ENCODE results near the gene APEX1. TPM values are rescaled to one million over a fixed set of nuclear protein-coding genes. Genes with fewer than 3 reads are reported as not detected.
A peak's percentile ranks its signal among the peaks of the same experiment; 100 is the strongest.

The APEX1 gene
- 56.9 TPM for total RNA-seq

- DNase-seq, result peak; percentile 96
Measured at GRCh38 chr14:20454516-20455354, at the start of gene APEX1, which contains the start of gene OSGEP. TSS of gene APEX1 (plus strand) at chr14:20455226. CDS start at chr14:20455646, 420 bp downstream. TSS of gene OSGEP (minus strand) at chr14:20454812. CDS start at chr14:20454683, 129 bp downstream.

- no peak for DNase-seq
Measured at GRCh38 chr14:20409226-20409625, 45.8 kb upstream of the APEX1 start.

- DNase-seq, result no peak
Measured at GRCh38 chr14:20412411-20412810, 42.6 kb upstream of the APEX1 start.

- peak; percentile 83 for DNase-seq
Measured at GRCh38 chr14:20412876-20413743, 41.9 kb upstream of the APEX1 start, which contains the start of gene TEP1. TSS of gene TEP1 (minus strand) at chr14:20413501. CDS start at chr14:20408439, 5,062 bp downstream.

- no peak for DNase-seq
Measured at GRCh38 chr14:20413744-20414082, 41.3 kb upstream of the APEX1 start.

- DNase-seq, result no peak
Measured at GRCh38 chr14:20415782-20416206, 39.2 kb upstream of the APEX1 start.

- DNase-seq, result no peak
Measured at GRCh38 chr14:20416223-20416622, 38.8 kb upstream of the APEX1 start.

- DNase-seq, result no peak
Measured at GRCh38 chr14:20417250-20418186, 37.5 kb upstream of the APEX1 start.

- DNase-seq, result no peak
Measured at GRCh38 chr14:20418501-20418909, 36.5 kb upstream of the APEX1 start.

- no peak for DNase-seq
Measured at GRCh38 chr14:20419419-20419818, 35.6 kb upstream of the APEX1 start.

- DNase-seq, result no peak
Measured at GRCh38 chr14:20421267-20421666, 33.8 kb upstream of the APEX1 start.

GRCh38 chr14:20422886-20423285 is 32.1 kb upstream of the APEX1 start:
- DNase-seq, result no peak

GRCh38 chr14:20424851-20425250 is 30.2 kb upstream of the APEX1 start:
- no peak for DNase-seq

- no peak for DNase-seq
Measured at GRCh38 chr14:20427231-20428009, 27.6 kb upstream of the APEX1 start.

GRCh38 chr14:20428010-20428365 is 27.0 kb upstream of the APEX1 start:
- DNase-seq, result no peak

GRCh38 chr14:20428802-20429201 is 26.2 kb upstream of the APEX1 start:
- DNase-seq, result no peak

- peak; percentile 2 for DNase-seq
Measured at GRCh38 chr14:20429801-20430669, 25.0 kb upstream of the APEX1 start.

- DNase-seq, result peak; percentile 34
Measured at GRCh38 chr14:20434701-20435581, 20.1 kb upstream of the APEX1 start.

Measured in occipital lobe (tissue), 2 donors.